Endothelial cell of umbilical vein (primary cell): ENCODE data around the gene SLFN5.

ENCODE experiments used
- POLR2AphosphoS5 ChIP-seq: IDR thresholded peaks from 2 replicates; pipeline ENCODE4 v1.6.1; 2012; ENCODE audit warnings: low read depth, mild to moderate bottlenecking, control low read depth, low read length, moderate library complexity; ENCODE audit not compliant: insufficient read depth
- TF ChIP-seq, protein P1 (sequence below), 2 donors: IDR thresholded peaks; 1 replicate in 1 of 2; 2 replicates in 1 of 2; pipeline ENCODE4 v1.5.1; 2011; ENCODE audit warnings: low read length in 2 of 2, mild to moderate bottlenecking in 2 of 2, moderate library complexity in 2 of 2, control low read depth in 1 of 2, inconsistent platforms in 1 of 2, low read depth in 1 of 2; ENCODE audit not compliant: insufficient read depth in 1 of 2; ENCODE audit errors: extremely low read depth in 1 of 2

DNA sequence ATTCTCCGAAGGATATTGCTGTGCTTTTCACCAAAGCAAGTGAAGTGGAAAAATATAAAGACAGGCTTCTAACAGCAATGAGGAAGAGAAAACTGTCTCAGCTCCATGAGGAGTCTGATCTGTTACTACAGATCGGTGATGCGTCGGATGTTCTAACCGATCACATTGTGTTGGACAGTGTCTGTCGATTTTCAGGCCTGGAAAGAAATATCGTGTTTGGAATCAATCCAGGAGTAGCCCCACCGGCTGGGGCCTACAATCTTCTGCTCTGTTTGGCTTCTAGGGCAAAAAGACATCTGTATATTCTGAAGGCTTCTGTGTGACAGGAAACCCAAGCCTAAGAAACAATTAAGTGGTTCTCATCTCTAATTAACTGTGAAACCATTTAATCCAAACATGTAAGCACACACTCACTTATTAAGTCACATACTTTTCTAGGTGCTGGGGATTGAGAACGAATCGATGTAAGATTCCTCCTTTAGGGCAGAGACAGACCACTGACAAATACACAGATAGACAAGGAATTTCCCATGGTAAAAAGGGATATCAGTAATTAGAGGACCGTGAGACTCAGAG is 22.8 kb downstream of the SLFN5 start:
- TF ChIP-seq, protein P1, sequence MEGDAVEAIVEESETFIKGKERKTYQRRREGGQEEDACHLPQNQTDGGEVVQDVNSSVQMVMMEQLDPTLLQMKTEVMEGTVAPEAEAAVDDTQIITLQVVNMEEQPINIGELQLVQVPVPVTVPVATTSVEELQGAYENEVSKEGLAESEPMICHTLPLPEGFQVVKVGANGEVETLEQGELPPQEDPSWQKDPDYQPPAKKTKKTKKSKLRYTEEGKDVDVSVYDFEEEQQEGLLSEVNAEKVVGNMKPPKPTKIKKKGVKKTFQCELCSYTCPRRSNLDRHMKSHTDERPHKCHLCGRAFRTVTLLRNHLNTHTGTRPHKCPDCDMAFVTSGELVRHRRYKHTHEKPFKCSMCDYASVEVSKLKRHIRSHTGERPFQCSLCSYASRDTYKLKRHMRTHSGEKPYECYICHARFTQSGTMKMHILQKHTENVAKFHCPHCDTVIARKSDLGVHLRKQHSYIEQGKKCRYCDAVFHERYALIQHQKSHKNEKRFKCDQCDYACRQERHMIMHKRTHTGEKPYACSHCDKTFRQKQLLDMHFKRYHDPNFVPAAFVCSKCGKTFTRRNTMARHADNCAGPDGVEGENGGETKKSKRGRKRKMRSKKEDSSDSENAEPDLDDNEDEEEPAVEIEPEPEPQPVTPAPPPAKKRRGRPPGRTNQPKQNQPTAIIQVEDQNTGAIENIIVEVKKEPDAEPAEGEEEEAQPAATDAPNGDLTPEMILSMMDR (IDR thresholded peaks at IDR 0.05; ENCODE audit: extremely low read depth in 1 of 2, insufficient read depth in 1 of 2, low read depth in 1 of 2, low read length in 2 of 2) = no peak
- TF ChIP-seq POLR2AphosphoS5 = no peak
